Measurements from ENCODE around the gene BIRC2. TPM values are rescaled to one million over a fixed set of nuclear protein-coding genes. Genes with fewer than 3 reads are reported as not detected.

The BIRC2 gene
- total RNA-seq, 2 donors from 2014 or later, result 45.4 to 55.3 TPM

- H3K27ac Mint-ChIP-seq, result no peak overlapping the region
- WGBS, 2 experiments (ENCODE audit: insufficient coverage in 1 of 2, insufficient read length in 1 of 2), result 83 to 86% methylated on average over 1 to 2 of the region's 3 CpGs
These were observed 74.2 kb downstream of the BIRC2 start for GRCh38 chr11:102421261-102421660.

GRCh38 chr11:102422817-102423712 lies 76.1 kb downstream of the BIRC2 start:
- peaks cover 13% of the 10 kb centered on the region for H3K9me3 ChIP-seq (ENCODE audit: control insufficient read depth, low read length)
- no peaks in the 10 kb centered on the region for H3K27me3 ChIP-seq (ENCODE audit: control insufficient read depth, insufficient read depth, low read length, poor library complexity, severe bottlenecking)
- WGBS, 2 experiments (ENCODE audit: insufficient coverage in 1 of 2, insufficient read length in 1 of 2), result 85 to 100% methylated on average over 1 to 4 of the region's 4 CpGs
- peaks cover 30% of the 10 kb centered on the region for H3K36me3 ChIP-seq (ENCODE audit: control insufficient read depth, insufficient read depth, low read length)
- H3K4me3 ChIP-seq (ENCODE audit: low read length), result no peak overlapping the region
- peaks cover 44% of the 10 kb centered on the region for H3K36me3 Mint-ChIP-seq (ENCODE audit: low read depth)
- peaks cover 13% of the 10 kb centered on the region for H3K9me3 Mint-ChIP-seq
- no peaks in the 10 kb centered on the region for H3K27me3 Mint-ChIP-seq (ENCODE audit: insufficient read depth)
- no peaks in the 10 kb centered on the region for H3K4me1 ChIP-seq (ENCODE audit: control insufficient read depth, insufficient read depth, low read length)
- H3K27ac Mint-ChIP-seq, result no peak overlapping the region
- H3K4me3 Mint-ChIP-seq, result no peak overlapping the region
- no peak for TF ChIP-seq CTCF (conservative IDR thresholded peaks at IDR 0.05)
- H3K9ac ChIP-seq (ENCODE audit: extremely low read depth, low read length, poor library complexity, severe bottlenecking), result no peak overlapping the region
- peaks cover 10% of the 10 kb centered on the region for H3K4me1 Mint-ChIP-seq
- peak overlapping the region; percentile 34 for H3K27ac ChIP-seq (ENCODE audit: low read depth, low read length)
- DNase-seq, result no peak

More at GRCh38 chr11:102421261-102421660, 74.2 kb downstream of the BIRC2 start:
- Mint-ChIP-seq H3K36me3 (ENCODE audit: low read depth) (peaks cover 53% of the 10 kb centered on the region), H3K4me1 (no peaks in the 10 kb centered on the region), H3K4me3 (no peak overlapping the region), H3K9me3 (peaks cover 26% of the 10 kb centered on the region), H3K27me3 (ENCODE audit: insufficient read depth) (no peaks in the 10 kb centered on the region)
- no peak for DNase-seq
- H3K9me3 ChIP-seq (ENCODE audit: control insufficient read depth, low read length), result peaks cover 28% of the 10 kb centered on the region
- no peaks in the 10 kb centered on the region for H3K27me3 ChIP-seq (ENCODE audit: control insufficient read depth, insufficient read depth, low read length, poor library complexity, severe bottlenecking)
- H3K4me1 ChIP-seq (ENCODE audit: control insufficient read depth, insufficient read depth, low read length), result no peaks in the 10 kb centered on the region
- no peak overlapping the region for H3K4me3 ChIP-seq (ENCODE audit: low read length)
- H3K9ac ChIP-seq (ENCODE audit: extremely low read depth, low read length, poor library complexity, severe bottlenecking), result no peak overlapping the region
- peak overlapping the region; percentile 87 for H3K27ac ChIP-seq (ENCODE audit: low read depth, low read length)
- no peak for TF ChIP-seq CTCF (conservative IDR thresholded peaks at IDR 0.05)
- peaks cover 35% of the 10 kb centered on the region for H3K36me3 ChIP-seq (ENCODE audit: control insufficient read depth, insufficient read depth, low read length)

GRCh38 chr11:102423936-102424335 lies 76.9 kb downstream of the BIRC2 start:
- peaks cover 4% of the 10 kb centered on the region for H3K9me3 Mint-ChIP-seq
- DNase-seq, result no peak
- H3K27me3 Mint-ChIP-seq (ENCODE audit: insufficient read depth), result no peaks in the 10 kb centered on the region
- WGBS, 2 experiments (ENCODE audit: insufficient coverage in 1 of 2, insufficient read length in 1 of 2), result 100% methylated on average over 1 of the region's 1 CpG; no CpG with 5 or more reads in 1 of the 2 experiments
- TF ChIP-seq CTCF (conservative IDR thresholded peaks at IDR 0.05), result no peak
- peaks cover 27% of the 10 kb centered on the region for H3K36me3 ChIP-seq (ENCODE audit: control insufficient read depth, insufficient read depth, low read length)
- no peak overlapping the region for H3K27ac ChIP-seq (ENCODE audit: low read depth, low read length)
- H3K27ac Mint-ChIP-seq, result no peak overlapping the region
- H3K4me1 ChIP-seq (ENCODE audit: control insufficient read depth, insufficient read depth, low read length), result no peaks in the 10 kb centered on the region
- no peaks in the 10 kb centered on the region for H3K27me3 ChIP-seq (ENCODE audit: control insufficient read depth, insufficient read depth, low read length, poor library complexity, severe bottlenecking)
- H3K9me3 ChIP-seq (ENCODE audit: control insufficient read depth, low read length), result peaks cover 4% of the 10 kb centered on the region
- H3K4me3 Mint-ChIP-seq, result no peak overlapping the region
- H3K9ac ChIP-seq (ENCODE audit: extremely low read depth, low read length, poor library complexity, severe bottlenecking), result no peak overlapping the region
- peaks cover 41% of the 10 kb centered on the region for H3K36me3 Mint-ChIP-seq (ENCODE audit: low read depth)
- H3K4me3 ChIP-seq (ENCODE audit: low read length), result no peak overlapping the region
- H3K4me1 Mint-ChIP-seq, result peaks cover 15% of the 10 kb centered on the region
